ENCODE measurements around the gene NPPC.

Gene NPPC

DNA sequence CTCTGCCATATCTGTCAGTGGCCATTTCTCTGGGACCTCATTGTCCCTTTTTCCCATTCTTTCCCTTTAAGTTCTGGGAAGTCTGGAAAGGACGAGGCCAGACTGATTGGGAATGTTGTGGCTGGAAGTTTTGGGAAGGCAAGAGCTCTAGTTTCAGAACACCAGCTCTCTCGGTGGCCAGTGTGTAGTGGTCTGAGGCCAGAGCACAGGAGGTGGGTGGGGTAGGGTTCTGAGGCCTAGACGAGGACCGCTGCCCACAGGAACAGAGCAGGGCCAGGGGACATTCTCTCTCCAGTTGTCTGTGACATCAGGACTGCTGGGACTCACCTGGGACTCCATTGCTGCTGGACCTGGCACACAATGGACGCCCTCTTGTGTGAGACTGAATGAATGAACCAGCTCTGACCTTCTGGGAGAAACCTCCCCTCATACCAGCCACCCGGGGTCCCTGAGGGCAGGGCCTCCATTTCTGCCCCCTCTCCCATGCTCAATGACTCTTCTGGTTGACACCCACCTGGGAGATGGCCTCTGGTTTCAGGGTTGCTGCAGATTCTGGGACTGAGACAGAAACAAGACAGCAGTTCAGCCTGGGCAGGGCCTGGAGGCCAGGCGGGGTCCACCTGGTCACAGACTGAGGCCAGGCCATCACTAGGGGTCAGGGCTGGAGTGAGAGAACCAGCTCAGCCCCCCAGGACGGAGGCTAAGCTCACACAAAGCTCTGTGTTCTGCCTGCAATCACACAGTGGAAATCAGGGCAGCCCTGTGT lies 8.4 kb upstream of the NPPC start:
- DNase-seq: no peak

DNA sequence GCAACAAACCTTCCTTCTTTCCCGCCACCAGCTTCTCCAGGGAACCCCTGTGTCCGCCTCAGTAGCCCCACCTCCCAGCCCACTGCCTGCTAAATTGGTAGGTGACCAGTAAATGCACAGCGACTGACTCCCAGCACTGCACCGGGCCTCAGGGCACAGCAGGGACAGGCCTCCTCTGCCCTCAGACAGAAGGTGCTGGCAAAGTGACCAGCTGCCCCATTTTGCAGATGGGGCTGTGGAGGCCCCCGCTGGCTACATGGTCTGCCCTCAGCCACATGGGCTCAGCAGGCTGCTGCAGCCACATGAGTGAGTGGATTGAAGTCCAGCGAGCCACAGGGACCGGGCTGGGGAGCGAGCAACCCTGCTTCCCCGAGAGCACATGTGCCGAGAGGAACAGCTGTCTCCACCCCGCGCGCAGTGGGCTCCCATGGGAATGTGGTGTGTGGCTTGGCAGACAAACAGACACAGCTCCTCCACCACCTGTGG lies 7.8 kb upstream of the NPPC start:
- DNase-seq: no peak

DNA sequence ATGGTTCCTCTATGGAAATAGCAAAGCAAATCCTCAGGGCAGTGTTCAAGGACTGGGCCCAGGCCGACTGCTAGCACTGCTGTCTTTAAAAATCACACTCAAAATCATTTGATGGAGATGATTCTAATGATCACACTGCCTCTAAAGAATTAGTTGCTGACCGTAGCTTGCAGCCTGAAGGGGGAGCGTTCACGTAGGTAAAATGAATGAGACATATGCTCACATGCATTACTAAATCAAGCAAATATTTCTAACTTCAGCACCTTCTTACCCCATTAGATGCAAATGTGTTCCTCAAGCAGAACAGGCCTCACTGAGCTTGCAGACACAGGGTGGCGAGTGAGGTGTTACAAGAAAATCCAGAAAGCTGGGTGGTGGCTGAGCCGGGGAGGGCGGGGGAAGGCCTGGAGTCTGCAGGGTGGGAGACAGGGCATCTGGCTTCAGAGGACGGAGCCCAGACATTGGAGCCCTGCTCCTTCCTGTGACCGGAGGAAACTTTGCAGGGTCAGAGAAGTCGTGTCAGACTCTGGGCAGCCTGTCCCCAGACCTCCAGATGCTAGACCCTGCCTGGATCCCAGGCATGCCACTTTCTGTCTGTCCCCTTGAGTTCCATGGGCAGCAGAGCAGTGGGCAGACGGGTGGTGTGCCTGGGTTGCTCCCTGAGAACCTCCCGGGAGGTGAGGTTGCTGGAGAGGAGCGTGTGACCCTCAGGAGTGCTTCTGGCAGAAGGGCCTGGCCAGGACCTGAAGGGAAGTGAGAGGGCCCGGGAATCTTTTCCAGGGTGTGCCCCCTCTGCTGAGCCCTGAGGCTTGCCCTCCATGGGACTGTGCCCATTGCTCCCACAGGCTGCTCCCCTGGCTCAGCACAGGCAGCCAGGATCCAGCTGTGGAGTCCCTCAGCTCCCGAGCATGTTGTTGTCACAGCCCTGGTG lies 7.1 kb upstream of the NPPC start:
- no peak for DNase-seq

DNA sequence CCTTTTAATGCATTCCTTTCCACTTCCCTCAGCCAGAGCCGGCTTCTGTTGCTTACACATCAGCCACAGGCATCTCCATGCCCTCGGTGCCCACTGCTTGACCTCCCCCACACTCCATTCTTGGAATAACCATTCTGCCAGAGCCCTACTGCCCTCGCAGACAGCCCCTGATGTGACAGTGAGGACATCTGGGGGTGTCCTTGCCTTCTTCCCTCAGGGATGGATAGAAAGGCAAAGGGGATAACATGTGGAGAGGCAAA lies 6.4 kb upstream of the NPPC start:
- no peak for DNase-seq

GRCh38 chr2:231931481-231931915 lies 5.3 kb upstream of the NPPC start:
- DNase-seq: no peak

DNA sequence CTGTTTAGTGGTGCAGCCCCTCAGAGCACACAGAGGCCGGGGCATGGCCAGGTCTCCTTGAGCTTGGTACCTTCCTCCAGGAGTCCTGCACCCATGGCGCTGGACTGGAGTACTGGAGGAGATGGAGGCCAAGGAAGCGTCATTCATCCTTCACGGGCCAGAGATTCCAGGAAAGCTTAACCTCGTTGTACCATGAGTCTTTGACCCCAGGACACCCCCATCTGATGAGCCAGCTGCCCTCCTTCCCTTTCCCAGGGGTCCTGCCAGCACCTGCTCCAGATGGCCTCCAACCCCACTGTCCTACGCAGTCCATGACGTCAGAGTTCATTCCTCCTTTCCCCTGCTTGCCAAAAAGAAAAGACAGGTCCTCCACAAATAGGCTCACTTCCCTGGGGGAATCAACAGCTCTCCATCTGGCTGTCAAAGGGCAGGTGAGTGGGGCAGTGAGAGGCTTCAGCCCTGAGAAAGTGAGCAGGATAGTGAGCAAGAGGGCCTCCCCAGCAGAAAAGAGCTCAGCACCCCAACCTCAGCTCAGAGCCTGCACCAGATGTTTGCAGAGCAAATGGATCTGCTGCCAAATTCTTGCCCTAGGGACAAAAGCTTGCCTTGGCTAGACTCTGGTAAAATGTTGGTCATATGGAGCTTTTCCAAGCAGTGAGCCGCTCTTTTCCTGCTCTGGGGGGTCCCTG lies 4.5 kb upstream of the NPPC start:
- DNase-seq: no peak

DNA sequence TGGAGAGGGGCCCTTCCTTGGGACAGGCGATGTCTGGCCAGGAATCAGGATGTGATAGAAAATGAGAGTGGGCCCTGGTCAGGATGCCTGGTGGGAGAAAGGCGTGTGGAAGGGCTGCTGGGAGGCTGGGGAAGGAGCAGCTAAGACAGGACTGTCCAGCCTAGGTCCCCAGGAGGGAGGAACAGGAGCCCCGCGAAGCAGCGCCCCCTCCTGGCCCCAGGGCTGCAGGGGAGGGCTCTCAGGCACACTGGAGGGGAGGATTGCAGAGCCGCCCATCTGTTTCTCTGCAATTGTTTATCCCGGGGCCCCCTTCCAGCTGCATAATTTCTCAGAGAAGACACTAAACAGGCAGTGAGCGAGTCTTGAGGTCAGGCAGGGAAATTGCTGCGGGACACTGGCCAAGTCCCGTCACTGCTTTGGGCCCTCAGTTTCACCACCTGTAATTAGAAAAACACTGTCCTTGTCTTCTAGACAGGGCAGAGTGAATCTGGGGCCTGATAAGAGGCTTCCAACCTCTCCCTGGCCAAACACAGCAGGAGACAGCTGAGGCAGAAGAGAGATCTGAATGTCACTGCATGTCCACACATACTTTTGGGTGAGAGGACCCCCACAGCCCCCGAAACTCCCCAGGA lies 3.9 kb upstream of the NPPC start:
- DNase-seq: no peak

- no peak for DNase-seq
These were observed 2.9 kb upstream of the NPPC start for GRCh38 chr2:231928901-231929725.

GRCh38 chr2:231928481-231928880 lies 2.3 kb upstream of the NPPC start:
- no peak for DNase-seq

DNA sequence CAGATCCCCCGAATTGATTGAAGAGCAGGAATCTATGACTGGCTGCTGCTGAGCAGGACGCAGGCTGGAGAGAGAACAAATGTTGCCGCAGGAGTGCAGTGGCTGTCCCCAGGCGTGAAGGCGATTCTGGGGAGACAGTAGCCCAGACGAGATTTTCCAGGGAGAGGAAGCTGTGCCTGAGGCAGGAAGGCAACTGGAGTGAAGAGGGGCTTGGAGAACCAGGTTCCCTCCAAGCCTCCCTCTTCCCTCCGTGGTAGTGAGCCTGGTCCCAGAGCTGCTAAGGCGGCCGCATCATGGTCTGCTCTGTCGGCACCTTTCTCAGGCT lies 1.3 kb upstream of the NPPC start:
- DNase-seq: no peak

DNA sequence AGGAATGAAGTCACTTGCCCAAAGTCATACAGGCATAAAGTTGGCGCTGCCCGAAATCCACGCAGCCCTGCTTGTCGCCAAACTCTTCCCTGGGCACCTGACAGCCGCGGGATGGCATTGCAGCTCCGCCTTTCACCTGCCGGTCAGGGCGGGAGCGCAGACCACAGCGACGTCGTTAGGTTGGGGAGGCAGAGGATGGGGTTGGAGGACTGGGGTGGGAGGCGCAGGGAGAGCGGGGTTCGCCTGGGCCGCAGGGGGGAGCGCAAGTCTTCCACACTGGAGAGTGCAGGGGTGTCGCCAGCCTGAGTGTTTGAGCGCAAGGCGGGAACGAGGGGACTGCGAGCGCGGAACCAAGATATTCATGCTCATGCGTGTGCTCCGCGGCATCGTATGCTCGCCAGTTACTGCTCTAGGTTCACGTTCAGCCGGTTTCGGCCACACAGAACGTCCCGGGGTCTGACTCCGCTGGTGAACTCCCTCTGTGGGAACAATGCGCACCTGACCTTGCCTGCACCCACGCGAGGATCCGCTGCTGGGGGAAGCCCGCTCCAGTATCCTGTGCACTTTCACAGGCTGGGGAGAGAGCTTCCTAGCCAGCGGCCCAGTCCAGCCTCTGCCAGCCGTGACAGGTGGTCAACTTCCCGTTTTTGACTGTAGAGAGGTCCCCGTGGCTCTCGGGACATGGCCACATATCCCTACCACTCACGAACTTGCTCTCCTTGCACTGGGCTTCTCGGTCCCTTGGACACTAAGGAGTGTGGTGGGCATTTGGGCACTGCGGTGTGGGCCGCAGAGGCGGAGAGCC lies 767 bp upstream of the NPPC start:
- DNase-seq: peak; percentile 12

DNA sequence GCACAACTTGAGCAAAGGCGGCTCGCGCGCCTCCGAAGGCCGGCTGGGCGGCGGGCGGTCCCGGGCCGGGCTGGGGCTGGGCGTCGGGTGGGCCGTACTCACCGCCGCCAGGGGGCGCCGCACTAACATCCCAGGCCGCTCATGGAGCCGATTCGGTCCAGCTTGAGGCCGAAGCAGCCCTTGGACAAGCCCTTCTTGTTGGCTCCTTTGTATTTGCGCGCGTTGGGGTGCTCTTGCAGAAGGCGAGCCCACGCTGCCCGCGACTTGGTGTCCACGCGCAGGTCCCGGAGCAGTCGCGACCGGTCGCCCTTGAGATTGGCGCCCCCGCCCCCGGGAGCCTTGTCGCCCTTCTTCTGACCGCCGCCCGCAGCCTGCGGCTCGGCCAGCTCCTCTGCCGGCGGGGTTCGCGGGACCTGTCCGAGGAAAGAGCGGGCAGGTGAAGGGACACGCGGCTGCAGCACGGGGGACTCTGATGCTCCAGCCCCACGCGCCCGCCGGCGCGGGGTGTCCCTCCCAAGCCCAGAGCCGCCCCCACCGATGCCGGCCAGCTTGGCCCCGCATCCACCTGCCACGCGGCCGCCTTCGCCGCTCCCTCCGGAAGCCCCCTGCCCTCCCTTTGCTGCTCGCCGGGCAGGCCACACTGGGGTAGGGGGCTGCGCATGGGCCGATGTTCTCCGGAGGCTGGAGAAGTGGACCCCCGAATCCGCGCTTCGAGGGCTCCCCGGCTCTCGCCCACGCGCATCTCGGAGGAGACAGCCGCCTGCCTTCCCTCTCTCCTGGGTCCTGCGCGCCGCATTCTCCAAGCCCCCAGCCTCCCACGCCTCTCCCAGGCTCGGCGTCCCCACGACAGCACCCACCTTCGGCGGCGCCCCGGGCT lies 655 bp downstream of the NPPC start:
- DNase-seq: peak; percentile 30

GRCh38 chr2:231924889-231925275 lies 1.3 kb downstream of the NPPC start:
- no peak for DNase-seq

GRCh38 chr2:231923951-231924888 lies 2.0 kb downstream of the NPPC start:
- no peak for DNase-seq

GRCh38 chr2:231923010-231923344 lies 3.2 kb downstream of the NPPC start:
- no peak for DNase-seq

DNA sequence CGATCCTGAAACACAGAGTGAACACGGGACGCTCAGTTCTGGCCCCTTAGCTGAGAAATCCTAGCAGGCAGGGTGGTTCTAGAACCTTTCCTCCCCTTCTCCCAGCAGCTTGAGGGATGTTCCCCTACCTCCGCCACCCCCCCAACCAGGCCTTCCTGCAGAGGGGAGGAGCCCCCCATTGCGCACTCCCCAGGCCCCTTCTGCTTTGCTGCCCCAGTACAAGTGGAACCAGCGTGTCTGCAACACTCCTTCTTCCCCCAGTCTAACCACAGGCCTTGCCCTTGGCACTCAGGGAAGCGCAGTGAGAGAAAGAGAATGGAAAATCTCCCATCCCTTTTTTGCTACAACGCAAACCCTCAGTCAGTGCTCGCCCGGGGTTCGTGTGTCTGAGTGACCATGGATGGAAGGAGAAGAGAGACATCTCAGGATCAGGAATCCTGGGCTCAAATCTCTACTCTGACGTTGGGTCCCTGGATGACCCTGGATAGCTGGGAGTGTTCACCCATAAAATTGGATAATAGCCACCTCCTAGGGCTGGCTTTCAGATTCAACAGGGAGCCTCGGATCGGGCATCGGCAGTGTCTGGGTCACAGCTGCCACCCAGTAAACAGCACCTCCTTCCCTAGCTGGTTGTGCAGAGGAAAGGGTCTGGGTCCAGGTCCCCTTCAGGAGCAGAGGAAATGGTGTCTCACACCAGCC lies 3.7 kb downstream of the NPPC start:
- DNase-seq: no peak

DNA sequence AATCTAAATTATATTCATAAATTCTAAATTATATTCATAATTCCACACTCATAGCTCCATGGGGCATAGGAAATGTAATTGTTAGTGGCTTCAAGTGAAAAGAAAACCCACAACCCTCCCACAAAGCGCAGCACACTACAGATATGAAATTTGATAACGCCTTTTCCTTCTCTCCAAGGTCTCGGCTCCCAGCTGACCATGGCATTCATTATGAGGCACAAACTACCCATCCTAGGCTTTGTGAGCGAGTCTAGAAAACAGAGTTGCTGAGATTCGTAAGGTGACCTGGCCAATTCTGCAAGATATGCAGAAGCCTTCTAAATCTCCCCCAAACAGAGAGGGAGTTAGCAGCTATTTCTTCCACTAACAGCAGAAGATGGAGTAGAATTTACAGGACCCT lies 5.4 kb downstream of the NPPC start:
- DNase-seq: no peak

GRCh38 chr2:231920366-231920765 lies 5.8 kb downstream of the NPPC start:
- DNase-seq: no peak

Data from kidney glomerular epithelial cell (primary cell).